ENCODE data around the gene CROCC2.

DNA sequence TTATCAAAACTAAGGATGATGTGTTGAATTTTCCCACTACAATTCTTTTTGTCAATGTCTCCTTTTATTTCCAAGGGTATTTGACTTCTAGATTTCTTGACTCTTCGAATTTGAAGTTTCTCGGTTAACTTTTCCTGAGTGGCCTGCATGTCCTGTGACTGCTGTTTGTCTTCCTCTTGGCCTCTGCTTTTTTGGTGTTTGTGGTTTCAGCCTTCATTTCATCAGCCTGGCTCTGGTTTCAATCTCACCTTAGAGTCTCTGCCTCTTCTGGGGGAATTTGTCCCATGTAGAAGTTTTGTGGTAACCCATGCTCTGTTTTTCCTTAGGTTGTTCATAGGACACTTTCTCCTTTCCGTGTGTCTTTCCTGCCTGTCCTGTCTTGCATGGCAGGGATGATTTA lies 64.0 kb downstream of the CROCC2 start:
- TF ChIP-seq, protein P1, sequence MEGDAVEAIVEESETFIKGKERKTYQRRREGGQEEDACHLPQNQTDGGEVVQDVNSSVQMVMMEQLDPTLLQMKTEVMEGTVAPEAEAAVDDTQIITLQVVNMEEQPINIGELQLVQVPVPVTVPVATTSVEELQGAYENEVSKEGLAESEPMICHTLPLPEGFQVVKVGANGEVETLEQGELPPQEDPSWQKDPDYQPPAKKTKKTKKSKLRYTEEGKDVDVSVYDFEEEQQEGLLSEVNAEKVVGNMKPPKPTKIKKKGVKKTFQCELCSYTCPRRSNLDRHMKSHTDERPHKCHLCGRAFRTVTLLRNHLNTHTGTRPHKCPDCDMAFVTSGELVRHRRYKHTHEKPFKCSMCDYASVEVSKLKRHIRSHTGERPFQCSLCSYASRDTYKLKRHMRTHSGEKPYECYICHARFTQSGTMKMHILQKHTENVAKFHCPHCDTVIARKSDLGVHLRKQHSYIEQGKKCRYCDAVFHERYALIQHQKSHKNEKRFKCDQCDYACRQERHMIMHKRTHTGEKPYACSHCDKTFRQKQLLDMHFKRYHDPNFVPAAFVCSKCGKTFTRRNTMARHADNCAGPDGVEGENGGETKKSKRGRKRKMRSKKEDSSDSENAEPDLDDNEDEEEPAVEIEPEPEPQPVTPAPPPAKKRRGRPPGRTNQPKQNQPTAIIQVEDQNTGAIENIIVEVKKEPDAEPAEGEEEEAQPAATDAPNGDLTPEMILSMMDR (IDR thresholded peaks at IDR 0.05; ENCODE audit: borderline replicate concordance, extremely low read depth, low read length, poor library complexity, severe bottlenecking) = no peak
- no peak for TF ChIP-seq EZH2 (IDR thresholded peaks at IDR 0.05; ENCODE audit: borderline replicate concordance, low read depth, low read length, severe bottlenecking)

Measured in DND-41 (cell line).